GM12878 (cell line): ENCODE results near the gene RAB44. TPM values are rescaled to one million over a fixed set of nuclear protein-coding genes. Genes with fewer than 3 reads are reported as not detected.

ENCODE experiments used
- CBX3 ChIP-seq: fragments of 200-600 bp; sonication (generic); IDR thresholded peaks from 2 replicates; pipeline ENCODE4 v1.6.1; 2016; ENCODE audit warnings: low read depth, borderline replicate concordance
- CREM ChIP-seq: IDR thresholded peaks from 2 replicates; pipeline ENCODE4 v1.6.1; 2014; ENCODE audit warnings: antibody characterized with exemption, low read depth
- EED ChIP-seq: sonication (generic); IDR thresholded peaks from 2 replicates; pipeline ENCODE4 v1.6.1; 2016; ENCODE audit warnings: antibody characterized with exemption, low read depth
- ELK1 ChIP-seq: IDR thresholded peaks from 2 replicates; pipeline ENCODE4 v1.6.1; 2012; ENCODE audit warnings: low read depth, low read length, improper control_type of control experiment
- HDAC2 ChIP-seq: fragments of 200-600 bp; sonication (generic); IDR thresholded peaks from 2 replicates; pipeline ENCODE4 v1.6.1; 2017
- IRF3 ChIP-seq: fragments of 450-650 bp; IDR thresholded peaks from 2 replicates; pipeline ENCODE4 v1.6.1; 2014; ENCODE audit warnings: mild to moderate bottlenecking
- LARP7 ChIP-seq: fragments of 450-650 bp; IDR thresholded peaks from 2 replicates; pipeline ENCODE4 v1.6.1; 2017; ENCODE audit warnings: mild to moderate bottlenecking
- NR2C2 ChIP-seq: IDR thresholded peaks from 2 replicates; pipeline ENCODE4 v1.6.1; 2011; ENCODE audit warnings: borderline replicate concordance, low read depth; ENCODE audit not compliant: control insufficient read depth, insufficient read length
- SIN3A ChIP-seq: IDR thresholded peaks from 2 replicates; pipeline ENCODE4 v1.6.1; 2012; ENCODE audit warnings: low read depth, low read length, improper control_type of control experiment
- polyA plus RNA-seq, 11 experiments: library from polyadenylated mRNA; depleted of rRNA in 4 of 11; unstranded in 6 of 11; stranded (reverse) in 5 of 11; fragments of >200 nt; fragmentation: Nextera tagmentation in 4 of 11; fragmentation: Illumina TruSeq in 1 of 11; extraction: Ambion mirVana in 4 of 11; extraction: Trizol in 1 of 11; gene quantifications; 1 replicate in 1 of 11; 2 replicates in 10 of 11; pipeline versions ENCODE4 v1.2.1 to v1.2.3, GENCODE V29; 2011 to 2016; ENCODE audit warnings: inconsistent platforms in 2 of 11, missing spikeins in 2 of 11, low read depth in 1 of 11
- total RNA-seq, 4 experiments: library from RNA; depleted of rRNA in 3 of 4; stranded (reverse); fragments of >200 nt in 3 of 4; fragmentation: Illumina TruSeq in 1 of 4; extraction: Trizol in 1 of 4; gene quantifications; 2 replicates each; pipeline versions ENCODE4 v1.2.1 to v1.2.3, GENCODE V29; 2013 to 2021

The RAB44 gene
- total and polyA plus RNA-seq, 10 of the 15 experiments (the other 5 are each of a cell fraction or from before 2014, with no cell fraction given): 0.01 to 0.08 (median 0.05) TPM; not detected in 2

- TF ChIP-seq SIN3A (no peak), HDAC2 (no peak), EED (peak; percentile 70), LARP7 (0 out of 2 replicates have a peak, but pooled peaks have one; percentile 46), ELK1 (no peak), NR2C2 (no peak), IRF3 (no peak), CBX3 (no peak), CREM (peak; percentile 21; the same call in 1 of the 2 replicates)
Measured at GRCh38 chr6:36727505-36728021, 29.9 kb downstream of the RAB44 start (continued).
